ENCODE data around the gene ZYX.
"Not testable (repeated sequence)": the region's sequence is repeated elsewhere in the genome, so short reads cannot be mapped to it uniquely, and the experiment has no call there.

ZYX gene

DNA sequence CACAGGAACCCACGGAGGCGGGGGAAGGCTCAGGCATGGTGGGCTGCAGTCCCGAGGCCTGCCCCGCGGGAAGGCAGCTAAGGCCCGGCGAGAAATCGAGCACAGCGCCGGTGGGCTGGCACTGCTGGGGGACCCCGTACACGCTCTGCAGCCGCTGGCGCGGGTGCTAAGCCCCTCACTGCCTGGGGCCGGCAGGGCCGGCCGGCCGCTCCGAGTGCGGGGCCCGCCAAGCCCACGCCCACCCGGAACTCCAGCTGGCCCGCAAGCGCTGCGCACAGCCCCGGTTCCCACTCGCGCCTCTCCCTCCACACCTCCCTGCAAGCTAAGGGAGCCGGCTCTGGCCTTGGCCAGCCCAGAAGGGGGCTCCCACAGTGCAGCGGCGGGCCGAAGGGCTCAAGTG, 43.3 kb downstream of the ZYX start:
- DNase-seq: not testable (repeated sequence)

GRCh38 chr7:143426479-143427142, 45.5 kb downstream of the ZYX start:
- DNase-seq: no peak

- peak; percentile 45 for DNase-seq
Measured at GRCh38 chr7:143429770-143430698, 48.9 kb downstream of the ZYX start.

- no peak for DNase-seq
Measured at GRCh38 chr7:143431109-143431508, 50.0 kb downstream of the ZYX start.

- DNase-seq: no peak
Measured at GRCh38 chr7:143433759-143434158, 52.6 kb downstream of the ZYX start.

DNA sequence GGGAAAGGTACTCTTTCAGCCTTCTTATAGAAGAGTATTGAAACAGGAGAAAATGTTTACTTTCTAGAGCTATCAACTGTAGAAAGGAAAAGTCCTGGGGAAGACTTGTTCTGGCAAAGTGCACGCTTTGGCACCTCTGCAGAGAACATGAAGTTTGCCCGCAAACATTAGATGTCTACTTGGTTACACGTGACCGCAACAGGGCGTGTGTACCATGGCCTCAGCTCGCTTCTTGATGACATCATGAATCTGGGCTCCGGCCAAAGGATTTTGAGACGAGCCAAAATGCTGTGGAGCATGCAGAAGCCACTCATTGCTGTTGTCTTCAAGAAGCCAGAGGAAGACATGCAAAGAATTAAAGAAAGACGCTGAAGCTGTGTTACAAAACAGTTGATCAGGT, 53.5 kb downstream of the ZYX start:
- no peak for DNase-seq

- no peak for DNase-seq
Measured at GRCh38 chr7:143435266-143435665, 54.1 kb downstream of the ZYX start.

- DNase-seq: no peak
Measured at GRCh38 chr7:143436325-143436946, 55.3 kb downstream of the ZYX start.

DNA sequence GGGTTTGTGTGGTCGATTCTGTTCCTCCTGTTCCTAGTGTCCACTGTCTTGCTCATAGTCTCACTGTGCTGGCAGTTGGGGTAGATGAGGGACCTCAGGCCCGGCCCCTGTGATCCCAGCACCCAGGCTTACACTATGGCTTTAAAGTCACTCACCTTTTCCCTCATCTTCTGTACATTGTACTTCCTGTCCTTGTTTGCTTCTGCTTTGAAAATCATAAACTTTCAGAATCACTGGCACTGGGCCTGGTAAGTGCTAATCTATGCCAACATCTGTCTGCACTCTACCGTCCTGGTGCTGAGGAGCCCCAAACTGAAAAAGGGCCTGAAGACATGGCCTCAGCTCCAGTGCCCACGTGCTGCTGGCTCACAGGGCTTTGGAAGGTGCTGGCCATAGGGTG, 56.4 kb downstream of the ZYX start:
- DNase-seq: no peak

- DNase-seq: no peak
Measured at GRCh38 chr7:143439866-143440265, 58.7 kb downstream of the ZYX start.
